Stimulated activated CD4-positive, alpha-beta T cell treated with anti-CD3 and anti-CD28 coated beads, Interleukin-2, amount 100 ng/mL, for 24 hours (primary cell): ENCODE data around the gene CLIP1.

Source experiments
- DNase-seq, 2 donors: peaks; one replicate each; pipeline ENCODE4 v3.0.0-alpha.2; 2020

CLIP1 gene

GRCh38 chr12:122354958-122355641 is 67.4 kb downstream of the CLIP1 start:
- no peak for DNase-seq

- no peak for DNase-seq
Measured at GRCh38 chr12:122352394-122352793, 70.1 kb downstream of the CLIP1 start.

- DNase-seq = no peak
Measured at GRCh38 chr12:122350141-122350848, 72.2 kb downstream of the CLIP1 start.

GRCh38 chr12:122349078-122349477 is 73.4 kb downstream of the CLIP1 start:
- no peak for DNase-seq

- DNase-seq = no peak
Measured at GRCh38 chr12:122348505-122348904, 74.0 kb downstream of the CLIP1 start.

- no peak for DNase-seq
Measured at GRCh38 chr12:122346054-122346453, 76.4 kb downstream of the CLIP1 start.

- no peak for DNase-seq
Measured at GRCh38 chr12:122345042-122345441, 77.4 kb downstream of the CLIP1 start.

- DNase-seq = peak; percentile 52 to 62
Measured at GRCh38 chr12:122336015-122336946, 86.2 kb downstream of the CLIP1 start.

GRCh38 chr12:122333142-122334087 is 89.1 kb downstream of the CLIP1 start:
- DNase-seq = no peak

- DNase-seq = no peak
Measured at GRCh38 chr12:122327494-122328385, 94.7 kb downstream of the CLIP1 start.

GRCh38 chr12:122327014-122327413 is 95.5 kb downstream of the CLIP1 start:
- DNase-seq = no peak

- DNase-seq = no peak
Measured at GRCh38 chr12:122326586-122326985, 95.9 kb downstream of the CLIP1 start.

- DNase-seq = no peak
Measured at GRCh38 chr12:122323311-122324019, 99.0 kb downstream of the CLIP1 start.

GRCh38 chr12:122322501-122322900 is 100.0 kb downstream of the CLIP1 start:
- no peak for DNase-seq

- no peak for DNase-seq
Measured at GRCh38 chr12:122318607-122319605, 103.6 kb downstream of the CLIP1 start.

GRCh38 chr12:122312926-122313325 is 109.5 kb downstream of the CLIP1 start:
- no peak for DNase-seq

GRCh38 chr12:122311696-122312095 is 110.8 kb downstream of the CLIP1 start:
- DNase-seq = no peak

GRCh38 chr12:122310626-122311333 is 111.7 kb downstream of the CLIP1 start:
- DNase-seq = no peak
